GM03348 (cell line): ENCODE results near the gene IL1R2.
A peak's percentile ranks its signal among the peaks of the same experiment; 100 is the strongest.

Experiments used
- DNase-seq: peaks from one replicate; pipeline ENCODE4 v3.0.0; 2012; ENCODE audit warnings: low spot score

IL1R2 gene

GRCh38 chr2:102042196-102043081 lies 50.7 kb downstream of the IL1R2 start:
- DNase-seq: no peak

DNA sequence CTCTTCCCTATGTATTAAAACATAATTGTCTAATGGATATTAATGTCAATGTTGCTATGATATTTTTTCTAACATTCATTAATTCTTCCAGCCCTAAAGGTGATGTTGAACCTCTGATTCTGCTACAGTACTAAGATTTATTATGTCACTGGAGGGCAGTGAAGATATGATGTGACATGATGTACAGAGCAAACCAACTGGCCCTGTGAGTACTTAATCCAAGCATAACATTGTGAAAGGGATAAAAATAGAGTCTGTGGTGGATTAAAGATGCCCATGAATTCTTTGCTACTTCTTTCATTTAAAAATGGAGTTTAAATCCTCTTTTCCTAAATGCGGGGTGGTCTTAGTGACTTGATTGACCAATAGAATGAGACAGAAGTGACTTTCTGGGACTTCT lies 51.8 kb downstream of the IL1R2 start:
- DNase-seq: no peak

DNA sequence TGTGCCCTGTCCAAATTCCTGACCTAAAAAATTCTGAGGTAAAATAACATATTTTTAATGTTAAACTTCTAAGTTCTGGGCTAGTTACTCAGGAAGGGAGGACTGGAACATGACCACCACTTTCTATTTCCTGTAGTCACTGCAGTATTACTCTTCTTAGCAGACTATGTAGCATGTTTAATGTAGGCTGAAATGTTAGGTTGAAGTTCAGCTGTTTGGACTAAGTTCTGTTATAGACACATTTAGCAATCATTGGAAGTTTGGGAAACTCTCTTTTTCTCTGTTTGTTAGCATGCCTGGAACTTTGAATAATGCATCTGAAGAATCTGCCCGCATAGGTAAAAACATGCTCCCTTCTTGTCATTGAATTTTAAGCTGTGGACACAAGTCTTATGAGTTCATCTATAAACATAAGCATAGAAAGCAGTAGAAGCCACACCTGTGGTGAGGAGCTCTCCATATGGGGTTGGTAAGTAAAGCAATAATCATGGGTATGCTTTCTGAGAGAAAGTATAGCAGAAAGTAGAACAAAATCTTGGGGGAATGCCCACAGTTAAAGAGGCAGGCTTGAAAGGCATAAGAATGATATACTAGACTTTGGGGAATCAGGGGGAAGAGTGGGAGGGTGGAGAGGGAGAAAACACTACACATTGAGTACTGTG lies 52.6 kb downstream of the IL1R2 start:
- DNase-seq: no peak

DNA sequence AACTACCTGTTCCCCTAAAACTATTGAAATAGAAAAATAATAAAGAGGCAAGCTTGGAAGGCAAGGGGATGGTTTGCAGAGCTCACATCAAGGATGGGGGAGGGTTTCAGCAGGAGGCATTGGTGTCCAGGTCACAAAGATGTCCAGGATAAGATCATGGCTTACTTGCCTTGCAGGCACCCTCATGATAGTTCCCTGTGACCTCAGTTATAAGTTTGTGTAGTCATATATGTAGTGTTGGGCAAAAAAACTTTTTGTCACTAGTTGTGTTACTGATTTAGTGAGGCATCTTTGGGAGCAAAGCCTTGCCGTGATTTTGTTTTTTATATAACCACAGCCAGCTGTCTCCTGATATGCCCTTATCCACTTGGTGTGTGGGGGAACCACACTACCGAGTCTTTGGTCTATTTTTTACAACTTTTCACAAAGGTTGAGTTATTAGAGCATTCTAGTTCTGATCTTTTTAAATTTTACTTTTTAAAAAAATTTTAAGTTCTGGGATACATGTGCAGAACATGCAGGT lies 53.3 kb downstream of the IL1R2 start:
- DNase-seq: no peak

DNA sequence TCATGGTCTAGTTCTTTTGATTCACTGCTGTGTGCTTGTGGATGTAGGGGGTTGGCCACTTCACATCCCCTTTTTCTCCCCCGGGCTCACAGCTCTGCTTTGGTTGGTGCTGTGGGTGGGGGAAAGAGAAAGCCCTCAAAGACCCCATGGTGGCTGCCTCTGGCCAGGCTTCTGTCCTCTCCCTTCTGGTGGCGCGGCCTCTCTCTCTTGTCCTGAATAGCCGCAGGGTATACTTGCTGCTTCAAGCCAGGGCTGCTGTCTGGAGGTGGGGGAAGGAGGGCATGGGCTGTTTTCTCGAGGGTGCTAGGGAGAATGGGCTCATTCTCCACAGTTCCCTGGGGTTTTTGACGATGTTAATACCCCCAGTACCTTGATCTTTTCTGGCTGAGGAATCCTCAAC lies 53.9 kb downstream of the IL1R2 start:
- DNase-seq: no peak

DNA sequence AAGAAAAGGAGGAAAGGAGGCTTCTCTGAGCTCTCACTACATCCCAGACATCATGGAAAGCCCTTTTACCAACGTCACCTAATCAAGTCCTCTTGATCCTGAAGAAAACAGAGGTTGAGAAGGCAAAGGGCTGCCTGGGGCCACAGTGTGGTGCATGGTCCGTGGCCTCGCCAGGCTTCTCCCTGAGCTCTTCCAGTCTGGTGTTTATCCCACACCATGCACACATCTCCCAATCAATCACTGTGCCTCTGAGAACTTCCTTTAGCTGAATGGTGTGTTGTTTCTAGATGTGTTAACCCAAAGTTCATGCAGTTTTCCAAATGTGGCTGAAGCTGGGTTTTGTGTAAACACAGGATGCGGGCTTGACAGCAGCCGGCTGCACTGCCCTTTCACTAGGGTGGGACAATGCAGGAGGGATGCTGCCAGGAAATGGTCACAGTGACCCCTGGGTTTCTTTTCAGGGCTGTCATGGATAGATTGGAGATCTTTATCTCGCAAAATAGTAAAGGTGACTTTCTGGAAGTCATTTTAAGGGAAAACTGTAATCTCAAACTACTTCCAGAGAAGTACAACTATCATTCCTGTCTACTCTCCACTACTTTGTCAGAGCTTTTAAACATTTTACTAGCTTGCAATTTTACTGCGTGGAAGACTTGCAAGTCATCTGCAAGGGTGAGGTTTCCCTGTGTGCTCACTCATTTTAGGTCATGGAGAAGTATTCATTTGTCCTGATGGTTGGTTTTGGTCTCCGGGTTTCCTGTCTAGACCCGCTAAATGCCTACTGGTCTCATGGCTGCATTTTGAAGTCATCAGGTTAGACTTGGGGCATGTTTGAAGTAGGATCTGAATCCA lies 54.6 kb downstream of the IL1R2 start:
- no peak for DNase-seq

DNA sequence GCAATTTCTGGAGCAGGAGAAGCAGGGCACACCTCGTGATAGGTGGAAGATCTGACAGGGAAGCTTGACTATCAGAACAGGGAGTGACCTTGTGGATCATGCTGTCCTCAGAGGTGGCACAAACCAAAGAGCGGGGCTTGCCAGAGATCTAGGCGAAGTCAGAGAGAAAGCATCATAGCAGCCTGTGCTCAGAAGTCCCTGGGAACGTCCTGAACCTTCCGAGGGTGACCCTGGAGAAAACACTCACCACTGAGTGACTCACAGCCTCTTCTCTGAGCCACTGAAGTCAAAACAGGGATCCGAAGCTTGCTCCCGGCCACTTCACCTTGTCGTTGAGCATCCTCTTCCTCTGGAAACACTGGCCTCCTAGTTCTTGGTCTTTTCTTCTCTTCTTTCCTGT lies 56.7 kb downstream of the IL1R2 start:
- no peak for DNase-seq

DNA sequence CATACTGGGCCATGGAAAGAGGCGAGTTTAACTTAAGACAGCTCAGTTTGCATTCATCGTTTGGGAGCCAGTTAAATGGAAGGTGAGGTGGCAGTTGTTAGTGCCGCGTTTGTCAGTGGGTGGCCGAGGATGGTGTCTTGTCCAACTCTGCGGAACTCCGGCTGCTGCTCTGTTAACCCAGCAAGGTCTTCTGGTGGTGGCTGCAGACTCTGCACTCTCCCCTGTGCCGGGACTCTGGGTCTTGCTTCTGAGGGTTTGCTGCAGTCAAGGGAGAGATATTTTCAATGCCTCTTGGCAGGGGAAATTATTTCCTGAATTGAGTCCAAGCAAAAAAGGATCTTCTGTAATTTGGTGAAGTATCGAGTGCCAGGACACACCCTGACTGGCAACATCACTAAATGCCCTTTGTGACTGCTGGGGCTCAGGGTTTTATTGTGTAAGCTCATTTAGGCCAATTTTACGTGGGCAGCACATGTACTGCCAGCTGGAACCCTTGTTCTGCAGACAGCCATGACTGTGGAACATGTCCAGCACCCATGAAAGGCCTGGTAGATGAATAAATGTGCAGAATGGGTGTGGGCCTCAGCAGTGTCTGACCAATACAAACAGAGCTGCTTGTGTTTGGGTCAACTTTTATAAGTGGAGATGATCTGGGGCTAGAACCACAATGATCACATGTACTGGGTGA lies 58.1 kb downstream of the IL1R2 start:
- peak; percentile 52 for DNase-seq

GRCh38 chr2:102050854-102051391 lies 59.2 kb downstream of the IL1R2 start:
- peak; percentile 58 for DNase-seq

- DNase-seq: peak; percentile 52
Measured at GRCh38 chr2:102051692-102052277, 60.0 kb downstream of the IL1R2 start.

GRCh38 chr2:102052365-102052764 lies 60.6 kb downstream of the IL1R2 start:
- no peak for DNase-seq

DNA sequence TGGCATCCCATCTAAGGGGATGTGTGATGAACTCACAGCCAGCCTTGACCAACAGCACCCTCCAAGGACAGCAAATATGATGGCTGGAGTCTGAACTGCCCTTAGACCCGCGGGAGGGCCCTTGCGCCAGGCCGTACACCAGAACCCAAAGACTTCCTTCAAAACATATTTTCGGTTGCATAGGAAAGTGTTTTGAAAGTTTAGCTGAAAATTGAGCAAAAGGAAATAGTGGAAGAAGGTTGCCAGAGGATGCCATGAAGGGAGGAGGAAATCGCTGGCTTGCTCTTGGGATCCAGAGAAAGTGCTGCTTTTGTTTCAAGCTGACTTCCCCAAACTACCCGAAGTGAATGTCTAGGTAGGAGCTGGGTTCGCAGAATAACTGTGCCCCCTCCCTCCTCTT lies 61.3 kb downstream of the IL1R2 start:
- DNase-seq: no peak

DNA sequence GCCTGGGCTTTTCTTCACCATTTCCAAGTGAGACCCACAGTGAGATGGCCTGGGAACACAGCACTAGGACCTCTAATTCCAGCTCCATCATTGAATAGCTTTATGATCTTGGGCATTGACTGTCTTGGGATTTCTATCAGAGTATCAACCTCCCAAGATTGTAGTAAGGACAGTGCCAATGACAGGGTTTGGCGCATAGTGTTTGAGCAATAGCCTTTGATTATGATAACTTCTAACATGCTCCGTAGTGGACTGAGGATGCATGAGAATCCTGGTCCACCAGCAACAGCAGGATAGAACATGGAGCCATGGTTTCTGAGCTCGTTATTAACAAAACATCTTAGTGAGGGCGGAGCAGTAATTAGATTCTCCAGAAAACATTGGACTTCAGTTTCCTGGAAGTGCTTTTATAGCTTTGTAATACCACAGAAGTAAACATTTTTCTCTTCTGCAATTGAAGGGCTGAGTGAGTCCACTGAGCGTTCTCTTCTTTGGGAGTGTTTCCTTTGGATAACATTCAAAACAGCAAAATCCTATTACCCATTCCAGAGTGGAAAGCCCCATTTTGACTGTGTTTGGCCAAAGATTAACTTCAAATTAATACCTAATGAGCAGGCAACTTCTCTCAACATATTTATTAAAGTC lies 63.7 kb downstream of the IL1R2 start:
- DNase-seq: no peak

DNA sequence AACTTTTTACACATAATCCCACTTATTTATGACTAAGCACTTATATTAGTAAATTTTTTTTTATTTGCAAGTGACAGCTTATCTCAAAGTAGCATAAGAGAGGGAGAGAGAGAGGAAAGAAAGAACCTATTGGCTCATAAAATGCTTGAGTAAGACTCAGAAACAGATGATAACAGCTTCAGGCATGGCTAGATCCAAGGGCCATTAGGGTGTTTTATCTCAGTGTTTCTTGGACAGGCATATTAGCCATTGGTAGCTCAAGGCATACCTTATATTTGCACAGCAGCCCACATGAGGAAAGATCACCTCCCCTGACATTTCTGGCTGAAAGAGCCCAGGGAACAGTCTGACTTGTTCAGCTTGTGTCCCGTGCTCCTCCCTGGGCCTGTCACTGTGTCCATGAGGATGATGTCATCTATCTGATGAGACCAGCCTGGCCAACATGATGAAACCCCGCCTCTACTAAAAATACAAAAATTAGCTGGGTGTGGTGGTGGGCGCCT lies 64.4 kb downstream of the IL1R2 start:
- no peak for DNase-seq

DNA sequence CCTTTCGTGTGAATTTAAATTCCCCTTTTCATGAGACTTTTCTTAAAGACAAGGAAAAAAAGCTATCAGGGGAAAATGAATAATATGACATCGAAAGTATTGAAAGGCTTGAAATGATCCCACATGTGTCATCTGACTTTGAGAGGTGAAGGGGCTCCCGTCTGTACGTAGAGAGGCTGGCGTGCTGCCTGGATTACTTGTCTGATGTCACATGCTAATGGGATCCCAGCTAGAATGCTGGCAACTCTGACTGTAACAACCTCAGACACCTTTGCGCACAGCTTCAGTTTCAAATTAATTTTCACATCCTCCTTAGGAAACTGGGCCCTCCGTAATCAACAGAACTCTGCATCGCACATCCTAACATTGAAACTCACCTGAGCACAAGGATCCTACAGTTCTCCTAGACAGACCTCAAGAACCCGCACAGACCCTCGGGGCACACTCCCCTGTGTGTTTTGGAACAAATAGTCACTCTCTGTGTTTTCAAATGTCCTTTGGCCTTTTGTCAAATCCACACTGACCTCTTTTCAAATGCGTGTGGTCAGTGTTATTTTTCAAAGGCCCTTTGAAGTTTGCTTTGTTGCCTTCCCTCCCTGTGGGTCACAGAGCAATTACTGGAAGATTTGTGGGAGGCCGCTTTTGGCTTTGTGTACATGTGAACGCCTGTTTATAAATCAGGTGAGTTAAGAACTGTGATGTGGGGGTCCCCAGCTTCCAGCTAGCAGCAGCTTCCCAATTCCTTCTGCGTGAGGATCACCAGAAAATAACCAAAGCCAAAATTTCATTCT lies 65.9 kb downstream of the IL1R2 start:
- DNase-seq: no peak

GRCh38 chr2:102058293-102058833 lies 66.6 kb downstream of the IL1R2 start:
- no peak for DNase-seq

GRCh38 chr2:102059151-102059550 lies 67.4 kb downstream of the IL1R2 start:
- peak; percentile 41 for DNase-seq

GRCh38 chr2:102060047-102060446 lies 68.3 kb downstream of the IL1R2 start:
- DNase-seq: no peak

DNA sequence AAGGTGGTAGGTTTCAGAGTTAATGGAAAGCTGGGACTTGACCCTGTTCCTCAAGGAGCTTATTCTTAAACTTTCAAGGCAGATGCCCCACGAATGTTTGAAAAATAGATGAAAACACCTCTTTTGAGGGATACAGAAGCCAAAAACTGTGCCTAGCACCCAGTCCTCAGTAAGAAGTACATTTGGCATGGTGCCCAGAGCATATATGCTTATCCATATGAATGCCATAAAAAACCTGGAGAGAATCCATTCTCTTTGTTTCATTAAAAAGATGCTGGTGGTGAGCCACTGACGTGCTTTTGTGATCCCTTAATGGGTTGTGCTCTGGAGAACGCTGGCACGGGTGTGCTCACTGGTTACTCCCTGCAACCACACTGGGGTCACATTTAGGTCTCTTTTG lies 69.0 kb downstream of the IL1R2 start:
- DNase-seq: no peak
